Panc1 (cell line): Measurements from ENCODE around the gene YWHAQ. TPM values are rescaled to one million over a fixed set of nuclear protein-coding genes. Genes with fewer than 3 reads are reported as not detected.

ENCODE experiments used
- ATAC-seq: fragments of 200-7000 bp; cut with Tn5 transposase; 2 replicates; pipeline ENCODE4 v1.9.1; 2020; ENCODE audit warnings: mild to moderate bottlenecking, moderate library complexity
- BruUV-seq: library from RNA; stranded (reverse); fragments of 400-500 nt; replicated peaks from 2 replicates; lab custom pipeline; 2021; lab: Mats Ljungman, UMichigan
- CTCF ChIA-PET: fragments of 300-600 bp; sonication (Branson Sonifier 250); formaldehyde crosslinking; loops from one replicate; lab custom pipeline; 2022; ENCODE audit warnings: antibody characterized with exemption; lab: Charles Lee
- POLR2A ChIA-PET: fragments of 300-600 bp; sonication (Branson Sonifier 250); formaldehyde crosslinking; loops from one replicate; lab custom pipeline; 2022; ENCODE audit warnings: antibody characterized with exemption; lab: Charles Lee
- DNase-seq: peaks from one replicate; pipeline ENCODE4 v3.0.0-alpha.2; 2010; ENCODE audit warnings: low read depth, low spot score
- H3K27ac ChIP-seq: 2 replicates; pipeline ENCODE4 v1.5.1; 2011; ENCODE audit warnings: mild to moderate bottlenecking, low read length, inconsistent platforms
- H3K27me3 ChIP-seq: fragments of 200-500 bp; sonication (Bioruptor generic); 2 replicates; pipeline ENCODE4 v1.6.0; 2014; ENCODE audit warnings: low read length, inconsistent platforms; ENCODE audit not compliant: control insufficient read depth, insufficient read depth
- H3K36me3 ChIP-seq: fragments of 200-500 bp; sonication (Bioruptor generic); 2 replicates; pipeline ENCODE4 v1.5.1; 2014; ENCODE audit warnings: inconsistent platforms, mild to moderate bottlenecking, low read length, moderate library complexity; ENCODE audit not compliant: control insufficient read depth, insufficient read depth
- H3K4me1 ChIP-seq: 2 replicates; pipeline ENCODE4 v1.5.1; 2011; ENCODE audit warnings: inconsistent platforms, mild to moderate bottlenecking, low read length, moderate library complexity; ENCODE audit not compliant: control insufficient read depth, insufficient read depth
- H3K4me3 ChIP-seq, 2 experiments: 2 replicates each; pipeline ENCODE4 v1.5.1; 2011 to 2012; ENCODE audit warnings: low read depth in 2 of 2, low read length in 2 of 2, mild to moderate bottlenecking in 2 of 2, inconsistent platforms in 1 of 2, moderate library complexity in 1 of 2
- H3K9me3 ChIP-seq: fragments of 200-500 bp; sonication (Bioruptor generic); 2 replicates; pipeline ENCODE4 v1.5.1; 2014; ENCODE audit warnings: low read depth, mild to moderate bottlenecking, inconsistent platforms, low read length, moderate library complexity; ENCODE audit not compliant: control insufficient read depth, insufficient read depth
- CTCF ChIP-seq: fragments of 450-650 bp; IDR thresholded peaks from 2 replicates; pipeline ENCODE4 v1.5.1; 2017; ENCODE audit warnings: mild to moderate bottlenecking
- POLR2AphosphoS5 ChIP-seq: IDR thresholded peaks from 2 replicates; pipeline ENCODE4 v1.6.1; 2012; ENCODE audit warnings: mild to moderate bottlenecking, low read depth, low read length, moderate library complexity
- REST ChIP-seq, 2 experiments: IDR thresholded peaks; 2 replicates each; pipeline ENCODE4 v1.6.1; 2011 to 2012; ENCODE audit warnings: low read depth in 2 of 2, control low read depth in 1 of 2, low read length in 1 of 2, mild to moderate bottlenecking in 1 of 2, moderate library complexity in 1 of 2; ENCODE audit not compliant: insufficient read depth in 1 of 2
- SIN3A ChIP-seq: IDR thresholded peaks from 2 replicates; pipeline ENCODE4 v1.6.1; 2012; ENCODE audit warnings: low read depth, mild to moderate bottlenecking, low read length, moderate library complexity, borderline replicate concordance; ENCODE audit not compliant: insufficient read depth
- TCF7L2 ChIP-seq: IDR thresholded peaks from 2 replicates; pipeline ENCODE4 v1.6.1; 2011; ENCODE audit warnings: mild to moderate bottlenecking, low read depth, low read length, inconsistent platforms
- in situ Hi-C: cut with HindIII; loops from 2 replicates; pipeline ENCODE4 v1.10.0; 2016; ENCODE audit warnings: low sequenced_read_pairs, low pct_unique_long_range_greater_than_20kb
- intact Hi-C: fragments of 100-400 bp; cut with micrococcal nuclease; formaldehyde crosslinking; loops from one replicate; pipeline ENCODE4 v1.10.0; 2022; ENCODE audit not compliant: unreplicated experiment
- total RNA-seq: library from RNA; stranded (reverse); gene quantifications from one replicate; pipeline ENCODE4 v1.2.1, GENCODE V29; 2021; ENCODE audit not compliant: unreplicated experiment

The YWHAQ gene
- total RNA-seq, 1 experiment from 2014 or later = 683 TPM

GRCh38 chr2:9634133-9634532 is 3.3 kb upstream of the YWHAQ start:
- no TSS peak for BruUV-seq
- intact Hi-C loops = loop anchor here (10.0 kb wide), 1 partner anchor 161 kb away; no protein-coding TSS in a partner anchor
- Histone ChIP-seq H3K4me3 (no peak overlapping the region), H3K27ac (peak overlapping the region; percentile 66), H3K27me3 (no peaks in the 10 kb centered on the region), H3K36me3 (peaks cover 2% of the 10 kb centered on the region), H3K9me3 (no peaks in the 10 kb centered on the region), H3K4me1 (peaks cover 75% of the 10 kb centered on the region)
- no peak for ATAC-seq
- TF ChIP-seq CTCF (no peak), REST (IDR thresholded peaks at IDR 0.05; ENCODE audit: insufficient read depth in 1 of 2, low read depth in 2 of 2, low read length in 1 of 2) (no peak), TCF7L2 (no peak), SIN3A (no peak), POLR2AphosphoS5 (no peak)
- ChIA-PET CTCF (no interaction called here), POLR2A (no interaction called here)
- in situ Hi-C loops = no loop called here
- DNase-seq = no peak

GRCh38 chr2:9631878-9632700 is 1.3 kb upstream of the YWHAQ start:
- BruUV-seq = no TSS peak
- peak overlapping the region; percentile 93 for H3K27ac ChIP-seq

More at GRCh38 chr2:9631878-9632700, 1.3 kb upstream of the YWHAQ start:
- Histone ChIP-seq H3K9me3 (no peaks in the 10 kb centered on the region), H3K4me1 (peaks cover 68% of the 10 kb centered on the region), H3K4me3 (peak overlapping the region in 1 of 2 experiments; percentile 48; a peak in 2 of 4 replicates), H3K27me3 (no peaks in the 10 kb centered on the region), H3K36me3 (peaks cover 10% of the 10 kb centered on the region)
- in situ Hi-C loops = no loop called here
- intact Hi-C loops = loop anchor here (10.0 kb wide), 1 partner anchor 163 kb away; no protein-coding TSS in a partner anchor
- DNase-seq = no peak
- ChIA-PET POLR2A (interaction anchor here (1.9 kb wide), 1 partner anchor 25 kb away, joined by 9 read pairs; no protein-coding TSS in a partner anchor), CTCF (no interaction called here)
- TF ChIP-seq SIN3A (no peak), TCF7L2 (no peak), POLR2AphosphoS5 (no peak), REST (IDR thresholded peaks at IDR 0.05; ENCODE audit: insufficient read depth in 1 of 2, low read depth in 2 of 2, low read length in 1 of 2) (no peak), CTCF (no peak)
- ATAC-seq = no peak
